Adrenal gland (tissue), 5 donors: ENCODE results near the gene CIZ1.

Experiments used
- CTCF ChIP-seq, 6 experiments: fragments of 450-650 bp in 4 of 6; fragments of 200-600 bp in 2 of 6; sonication (generic) in 1 of 6; IDR thresholded peaks; 1 replicate in 5 of 6; 2 replicates in 1 of 6; pipeline versions ENCODE4 v1.5.1 to v1.8.0; 2016 to 2021; ENCODE audit warnings: antibody characterized with exemption in 6 of 6, mild to moderate bottlenecking in 2 of 6, moderate library complexity in 1 of 6
- POLR2A ChIP-seq, 2 donors: fragments of 450-650 bp; IDR thresholded peaks; one replicate each; pipeline ENCODE4 v1.6.1; 2017; ENCODE audit warnings: antibody characterized with exemption in 2 of 2, mild to moderate bottlenecking in 2 of 2, moderate library complexity in 1 of 2
- donor health status: DM: no; HTN: no; CAD: no.

GRCh38 chr9:128139621-128140020 lies 51.8 kb downstream of the CIZ1 start:
- no peak for TF ChIP-seq CTCF (IDR thresholded peaks at IDR 0.05)
- no peak for TF ChIP-seq POLR2A (IDR thresholded peaks at IDR 0.05)
